Suprapubic skin (tissue), 3 donors: Measurements from ENCODE around the gene MAN1C1.

Source experiments
- POLR2A ChIP-seq, 2 donors: fragments of 450-650 bp; IDR thresholded peaks; one replicate each; pipeline ENCODE4 v1.6.1; 2017; ENCODE audit warnings: antibody characterized with exemption in 2 of 2, mild to moderate bottlenecking in 2 of 2, moderate library complexity in 2 of 2
- TF ChIP-seq, protein P1 (sequence below), 2 donors: fragments of 200-600 bp in 1 of 2; fragments of 450-650 bp in 1 of 2; sonication (generic) in 1 of 2; IDR thresholded peaks; one replicate each; pipeline ENCODE4 v1.5.1; 2016 to 2019; ENCODE audit warnings: antibody characterized with exemption in 2 of 2, mild to moderate bottlenecking in 1 of 2, moderate library complexity in 1 of 2

DNA sequence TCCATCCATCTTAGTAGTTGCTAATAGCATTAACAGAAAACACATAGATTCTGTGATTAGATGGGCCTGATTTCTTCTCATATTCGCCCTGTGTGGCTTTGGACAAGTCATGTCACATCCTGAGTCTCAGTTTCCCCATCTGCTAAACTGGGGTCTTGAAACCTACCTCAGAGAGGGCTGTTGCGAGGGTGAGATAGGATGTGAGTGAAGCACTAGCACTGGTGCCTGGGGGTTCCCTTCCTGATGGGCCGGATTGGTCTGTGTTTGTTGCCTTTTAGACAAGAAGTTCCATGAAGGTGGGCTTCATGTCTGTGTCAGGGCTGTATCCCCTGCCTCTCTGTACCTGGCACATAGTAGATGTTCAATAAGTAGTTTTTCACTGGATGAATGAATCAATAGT is 3.5 kb upstream of the MAN1C1 start:
- TF ChIP-seq, protein P1, sequence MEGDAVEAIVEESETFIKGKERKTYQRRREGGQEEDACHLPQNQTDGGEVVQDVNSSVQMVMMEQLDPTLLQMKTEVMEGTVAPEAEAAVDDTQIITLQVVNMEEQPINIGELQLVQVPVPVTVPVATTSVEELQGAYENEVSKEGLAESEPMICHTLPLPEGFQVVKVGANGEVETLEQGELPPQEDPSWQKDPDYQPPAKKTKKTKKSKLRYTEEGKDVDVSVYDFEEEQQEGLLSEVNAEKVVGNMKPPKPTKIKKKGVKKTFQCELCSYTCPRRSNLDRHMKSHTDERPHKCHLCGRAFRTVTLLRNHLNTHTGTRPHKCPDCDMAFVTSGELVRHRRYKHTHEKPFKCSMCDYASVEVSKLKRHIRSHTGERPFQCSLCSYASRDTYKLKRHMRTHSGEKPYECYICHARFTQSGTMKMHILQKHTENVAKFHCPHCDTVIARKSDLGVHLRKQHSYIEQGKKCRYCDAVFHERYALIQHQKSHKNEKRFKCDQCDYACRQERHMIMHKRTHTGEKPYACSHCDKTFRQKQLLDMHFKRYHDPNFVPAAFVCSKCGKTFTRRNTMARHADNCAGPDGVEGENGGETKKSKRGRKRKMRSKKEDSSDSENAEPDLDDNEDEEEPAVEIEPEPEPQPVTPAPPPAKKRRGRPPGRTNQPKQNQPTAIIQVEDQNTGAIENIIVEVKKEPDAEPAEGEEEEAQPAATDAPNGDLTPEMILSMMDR (IDR thresholded peaks at IDR 0.05): no peak
- TF ChIP-seq POLR2A (IDR thresholded peaks at IDR 0.05): no peak
